ENCODE measurements around the gene MSRB2.

GRCh38 chr10:23110722-23111516, 15.5 kb downstream of the MSRB2 start:
- TF ChIP-seq CTCF (IDR thresholded peaks at IDR 0.05) (no peak), POLR2A (IDR thresholded peaks at IDR 0.05) (no peak)
